Trophoblast cell (in vitro differentiated cells and primary cell): ENCODE results near the gene CDH26.

Experiments used
- DNase-seq, 2 donors: peaks; one replicate each; pipeline ENCODE4 v3.0.0-alpha.2; 2016
- H2AFZ ChIP-seq: 2 replicates; pipeline ENCODE4 v1.6.1; 2013; ENCODE audit warnings: low read length, moderate library complexity, mild to moderate bottlenecking; ENCODE audit not compliant: insufficient read depth, poor library complexity
- H2AK5ac ChIP-seq: 2 replicates; pipeline ENCODE4 v1.6.1; 2013; ENCODE audit warnings: mild to moderate bottlenecking, low read length
- H2BK120ac ChIP-seq: 2 replicates; pipeline ENCODE4 v1.6.1; 2013; ENCODE audit warnings: low read length, mild to moderate bottlenecking, moderate library complexity; ENCODE audit not compliant: insufficient read depth, poor library complexity
- H2BK12ac ChIP-seq: 2 replicates; pipeline ENCODE4 v1.6.1; 2013; ENCODE audit warnings: mild to moderate bottlenecking, low read length, moderate library complexity
- H2BK5ac ChIP-seq: 2 replicates; pipeline ENCODE4 v1.6.1; 2013; ENCODE audit warnings: low read length, low read depth, moderate library complexity, mild to moderate bottlenecking; ENCODE audit not compliant: poor library complexity
- H3K14ac ChIP-seq: 2 replicates; pipeline ENCODE4 v1.6.1; 2013; ENCODE audit warnings: mild to moderate bottlenecking, low read length
- H3K18ac ChIP-seq: 2 replicates; pipeline ENCODE4 v1.6.1; 2013; ENCODE audit warnings: mild to moderate bottlenecking, low read length
- H3K23ac ChIP-seq: 2 replicates; pipeline ENCODE4 v1.6.1; 2013; ENCODE audit warnings: low read length
- H3K27ac ChIP-seq: 2 replicates; pipeline ENCODE4 v1.5.1; 2013; ENCODE audit warnings: low read depth, mild to moderate bottlenecking, inconsistent platforms, low read length, moderate library complexity
- H3K27me3 ChIP-seq: 2 replicates; pipeline ENCODE4 v1.6.1; 2013; ENCODE audit warnings: inconsistent platforms, mild to moderate bottlenecking, low read length, moderate library complexity; ENCODE audit not compliant: insufficient read depth
- H3K36me3 ChIP-seq, 2 experiments: 1 replicate in 1 of 2; 2 replicates in 1 of 2; pipeline ENCODE4 v1.6.1; 2013; ENCODE audit warnings: low read length in 2 of 2, mild to moderate bottlenecking in 2 of 2, moderate library complexity in 1 of 2; ENCODE audit not compliant: insufficient read depth in 2 of 2, control insufficient read depth in 1 of 2
- H3K4ac ChIP-seq: 2 replicates; pipeline ENCODE4 v1.6.1; 2013; ENCODE audit warnings: low read depth, mild to moderate bottlenecking, low read length, moderate library complexity
- H3K4me1 ChIP-seq, 2 experiments: 1 replicate in 1 of 2; 2 replicates in 1 of 2; pipeline ENCODE4 v1.6.1; 2013; ENCODE audit warnings: low read length in 2 of 2, mild to moderate bottlenecking in 2 of 2, moderate library complexity in 1 of 2; ENCODE audit not compliant: insufficient read depth in 2 of 2, control insufficient read depth in 1 of 2
- H3K4me2 ChIP-seq: 2 replicates; pipeline ENCODE4 v1.6.1; 2013; ENCODE audit warnings: inconsistent platforms, mild to moderate bottlenecking, low read length, moderate library complexity
- H3K4me3 ChIP-seq: 2 replicates; pipeline ENCODE4 v1.5.1; 2013; ENCODE audit warnings: mild to moderate bottlenecking, low read depth, low read length, inconsistent platforms
- H3K79me1 ChIP-seq: one replicate; pipeline ENCODE4 v1.6.1; 2013; ENCODE audit warnings: low read length
- H3K79me2 ChIP-seq: 2 replicates; pipeline ENCODE4 v1.6.1; 2013; ENCODE audit warnings: low read length, mild to moderate bottlenecking; ENCODE audit not compliant: control insufficient read depth, insufficient read depth, poor library complexity
- H3K9ac ChIP-seq: 2 replicates; pipeline ENCODE4 v1.6.1; 2013; ENCODE audit warnings: mild to moderate bottlenecking, low read length
- H3K9me3 ChIP-seq: 2 replicates; pipeline ENCODE4 v1.6.1; 2013; ENCODE audit warnings: low read depth, mild to moderate bottlenecking, control low read depth, inconsistent platforms, low read length; ENCODE audit not compliant: insufficient read depth
- H4K12ac ChIP-seq: 2 replicates; pipeline ENCODE4 v1.6.1; 2013; ENCODE audit warnings: low read depth, mild to moderate bottlenecking, low read length, moderate library complexity
- H4K8ac ChIP-seq: 2 replicates; pipeline ENCODE4 v1.6.1; 2013; ENCODE audit warnings: low read depth, mild to moderate bottlenecking, low read length, moderate library complexity
- H4K91ac ChIP-seq: one replicate; pipeline ENCODE4 v1.6.1; 2013; ENCODE audit warnings: low read depth, mild to moderate bottlenecking, low read length, moderate library complexity
- WGBS: extraction: QIAGEN DNeasy Blood & Tissue Kit; methylation state at CpG from one replicate; pipeline ENCODE4 v1.1.7; 2013; ENCODE audit warnings: missing lambda C conversion rate; ENCODE audit not compliant: insufficient read length, insufficient coverage; ENCODE audit errors: extremely low coverage; 5-methylcytosine and 5-hydroxymethylcytosine counted together

CDH26 gene

DNA sequence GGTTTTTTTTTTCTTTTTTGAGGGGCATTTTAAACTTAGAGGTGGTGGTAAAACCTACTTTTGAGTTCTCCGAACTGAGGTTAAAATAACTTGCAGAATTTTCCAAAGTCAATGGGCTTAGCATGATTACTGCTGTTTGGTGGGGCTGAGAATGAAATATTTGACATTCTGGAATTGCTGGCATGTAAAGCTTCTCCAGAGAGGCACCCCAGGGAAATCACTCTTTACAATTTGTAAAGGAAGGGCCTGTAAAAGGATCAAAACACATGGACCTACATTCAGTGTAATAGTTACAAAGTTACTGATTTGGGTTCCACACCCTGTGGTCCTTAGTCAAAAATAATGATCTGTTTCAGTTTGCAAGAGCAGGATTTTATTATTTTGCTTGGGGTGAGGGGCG, 12.5 kb upstream of the CDH26 start:
- H2BK12ac ChIP-seq, result no peak overlapping the region
- H3K23ac ChIP-seq, result no peak overlapping the region
- H4K8ac ChIP-seq, result no peak overlapping the region
- no peaks in the 10 kb centered on the region for H3K79me2 ChIP-seq
- WGBS, result no CpG with 5 or more reads among the region's 2 CpGs
- H3K9ac ChIP-seq, result no peak overlapping the region
- no peak overlapping the region for H3K27ac ChIP-seq
- H2AK5ac ChIP-seq, result no peak overlapping the region
- peaks cover 0 to 2% of the 10 kb centered on the region in 2 experiments for H3K4me1 ChIP-seq
- H3K14ac ChIP-seq, result no peak overlapping the region
- H4K91ac ChIP-seq, result no peak overlapping the region
- no peak for DNase-seq
- peaks cover 3% of the 10 kb centered on the region for H3K79me1 ChIP-seq
- H3K4ac ChIP-seq, result no peak overlapping the region
- no peak overlapping the region for H2BK5ac ChIP-seq
- H3K4me3 ChIP-seq, result no peak overlapping the region
- H3K36me3 ChIP-seq, result peaks cover 3 to 10% of the 10 kb centered on the region in 2 experiments
- no peaks in the 10 kb centered on the region for H3K27me3 ChIP-seq
- H4K12ac ChIP-seq, result no peak overlapping the region
- H2BK120ac ChIP-seq, result no peak overlapping the region
- H3K9me3 ChIP-seq, result no peaks in the 10 kb centered on the region
- no peak overlapping the region for H2AFZ ChIP-seq
- H3K18ac ChIP-seq, result no peak overlapping the region
- H3K4me2 ChIP-seq, result peak overlapping the region; percentile 45

- no peak overlapping the region for H3K23ac ChIP-seq
These were observed 10.8 kb upstream of the CDH26 start for GRCh38 chr20:59947376-59947775.

DNA sequence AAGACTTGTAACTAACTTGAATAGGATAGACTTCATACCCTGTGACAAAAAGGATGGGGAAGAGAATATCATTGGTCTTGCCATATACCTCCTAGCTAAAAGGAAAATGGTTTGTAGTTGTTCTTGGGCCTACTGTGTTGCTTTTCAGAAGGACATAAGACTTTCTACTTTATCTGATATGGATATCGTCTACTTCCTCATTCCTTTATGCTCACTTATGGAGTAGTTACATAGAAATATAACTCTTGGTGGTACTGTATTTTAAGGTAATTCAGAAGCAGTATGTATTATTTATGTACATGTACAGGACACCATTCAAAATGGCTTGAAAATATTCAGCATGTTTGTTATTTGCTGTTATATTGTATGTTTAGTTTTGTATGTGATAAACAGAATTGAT, 10.0 kb upstream of the CDH26 start:
- peaks cover 3 to 10% of the 10 kb centered on the region in 2 experiments for H3K36me3 ChIP-seq
- H3K4me2 ChIP-seq, result no peak overlapping the region
- no peak overlapping the region for H3K27ac ChIP-seq
- DNase-seq, result peak in 1 of 2 donors; percentile 18
- H3K4ac ChIP-seq, result no peak overlapping the region
- no peaks in the 10 kb centered on the region for H3K79me2 ChIP-seq
- H3K9me3 ChIP-seq, result no peaks in the 10 kb centered on the region
- no peak overlapping the region for H2AFZ ChIP-seq
- H3K14ac ChIP-seq, result no peak overlapping the region
- no peak overlapping the region for H4K8ac ChIP-seq
- H3K23ac ChIP-seq, result no peak overlapping the region
- H3K18ac ChIP-seq, result no peak overlapping the region
- H3K27me3 ChIP-seq, result no peaks in the 10 kb centered on the region
- H2BK12ac ChIP-seq, result no peak overlapping the region
- no peak overlapping the region for H4K91ac ChIP-seq
- H3K4me3 ChIP-seq, result no peak overlapping the region
- no CpG with 5 or more reads among the region's 1 CpG for WGBS
- no peak overlapping the region for H2BK5ac ChIP-seq
- peaks cover 0 to 2% of the 10 kb centered on the region in 2 experiments for H3K4me1 ChIP-seq
- no peak overlapping the region for H2AK5ac ChIP-seq
- H3K9ac ChIP-seq, result no peak overlapping the region
- H2BK120ac ChIP-seq, result no peak overlapping the region
- H3K79me1 ChIP-seq, result no peaks in the 10 kb centered on the region
- H4K12ac ChIP-seq, result no peak overlapping the region

More at GRCh38 chr20:59947376-59947775, 10.8 kb upstream of the CDH26 start:
- H4K91ac ChIP-seq, result no peak overlapping the region
- H3K14ac ChIP-seq, result no peak overlapping the region
- no peak overlapping the region for H3K9ac ChIP-seq
- no peak overlapping the region for H3K18ac ChIP-seq
- H3K4me3 ChIP-seq, result no peak overlapping the region
- no peak for DNase-seq
- no peak overlapping the region for H2AFZ ChIP-seq
- no peak overlapping the region for H2AK5ac ChIP-seq
- H2BK12ac ChIP-seq, result no peak overlapping the region
- H3K4me2 ChIP-seq, result no peak overlapping the region
- H2BK5ac ChIP-seq, result no peak overlapping the region
- H3K4me1 ChIP-seq, result peaks cover 0 to 2% of the 10 kb centered on the region in 2 experiments
- no peaks in the 10 kb centered on the region for H3K27me3 ChIP-seq
- no peaks in the 10 kb centered on the region for H3K9me3 ChIP-seq
- no peak overlapping the region for H3K27ac ChIP-seq
- H3K79me2 ChIP-seq, result no peaks in the 10 kb centered on the region
- H2BK120ac ChIP-seq, result no peak overlapping the region
- H3K79me1 ChIP-seq, result no peaks in the 10 kb centered on the region
- no CpG with 5 or more reads among the region's 8 CpGs for WGBS
- no peak overlapping the region for H4K12ac ChIP-seq
- no peak overlapping the region for H4K8ac ChIP-seq
- no peak overlapping the region for H3K4ac ChIP-seq
- H3K36me3 ChIP-seq, result peaks cover 3 to 10% of the 10 kb centered on the region in 2 experiments

- no peak overlapping the region for H3K4me3 ChIP-seq
- H2BK120ac ChIP-seq, result no peak overlapping the region
- peaks cover 0 to 2% of the 10 kb centered on the region in 2 experiments for H3K4me1 ChIP-seq
- no peak overlapping the region for H4K8ac ChIP-seq
- H3K4ac ChIP-seq, result no peak overlapping the region
- no peak overlapping the region for H2BK5ac ChIP-seq
- H3K27me3 ChIP-seq, result no peaks in the 10 kb centered on the region
- no peak overlapping the region for H4K12ac ChIP-seq
- H3K79me1 ChIP-seq, result no peaks in the 10 kb centered on the region
- H3K9ac ChIP-seq, result no peak overlapping the region
- peaks cover 3 to 7% of the 10 kb centered on the region in 2 experiments for H3K36me3 ChIP-seq
- H3K79me2 ChIP-seq, result no peaks in the 10 kb centered on the region
- DNase-seq, result peak in 1 of 2 donors; percentile 63
- H3K9me3 ChIP-seq, result no peaks in the 10 kb centered on the region
- H2BK12ac ChIP-seq, result no peak overlapping the region
- no peak overlapping the region for H2AK5ac ChIP-seq
- H2AFZ ChIP-seq, result no peak overlapping the region
- no peak overlapping the region for H3K18ac ChIP-seq
- H3K27ac ChIP-seq, result no peak overlapping the region
- no peak overlapping the region for H3K23ac ChIP-seq
- H4K91ac ChIP-seq, result no peak overlapping the region
- no peak overlapping the region for H3K4me2 ChIP-seq
- no CpG with 5 or more reads among the region's 7 CpGs for WGBS
- no peak overlapping the region for H3K14ac ChIP-seq
These were observed 9.1 kb upstream of the CDH26 start for GRCh38 chr20:59948828-59949720.
